Endometrial microvascular endothelial cells (primary cell): Measurements from ENCODE around the gene SPECC1. TPM values are rescaled to one million over a fixed set of nuclear protein-coding genes. Genes with fewer than 3 reads are reported as not detected.

Source experiments
- in situ Hi-C: cut with HindIII; loops from 2 replicates; pipeline ENCODE4 v1.10.0; 2017; ENCODE audit warnings: low sequenced_read_pairs, low pct_unique_long_range_greater_than_20kb; ENCODE audit errors: inconsistent ontology term
- total RNA-seq: library from RNA; depleted of rRNA; stranded (reverse); fragments of >200 nt; gene quantifications from one replicate; pipeline ENCODE4 v1.2.3, GENCODE V29; 2015; ENCODE audit errors: inconsistent ontology term

SPECC1 gene
- total RNA-seq, 1 donor from 2014 or later = 15.1 TPM

DNA sequence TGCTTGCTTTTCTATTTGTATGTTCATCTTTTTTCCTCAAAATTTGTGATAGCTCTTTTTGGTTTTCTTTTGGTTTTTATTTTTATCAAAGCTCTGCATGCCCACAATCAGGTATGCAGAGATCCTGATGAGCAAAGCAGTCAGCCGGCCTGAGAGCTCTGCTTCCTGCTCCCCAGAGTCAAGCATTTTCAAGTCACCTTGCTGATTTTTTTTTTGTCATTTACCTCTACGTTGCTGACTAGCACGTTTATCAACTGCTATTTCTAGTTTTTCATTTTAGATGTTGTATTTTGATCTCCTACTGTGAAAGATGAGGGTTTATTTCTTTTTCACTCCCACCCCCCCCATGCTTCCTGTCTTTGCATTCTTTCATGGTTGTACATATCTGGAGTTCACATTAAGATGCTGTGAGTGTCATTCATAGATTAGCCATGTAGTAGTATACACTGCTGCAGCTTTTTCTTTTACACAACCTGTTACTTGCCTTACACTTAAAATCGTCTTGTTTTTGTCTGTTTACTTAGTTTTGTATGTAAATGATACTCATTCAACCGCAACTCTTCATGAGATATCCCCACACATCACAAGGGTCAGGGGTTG is 262.0 kb downstream of the SPECC1 start:
- in situ Hi-C loops = no loop called here

DNA sequence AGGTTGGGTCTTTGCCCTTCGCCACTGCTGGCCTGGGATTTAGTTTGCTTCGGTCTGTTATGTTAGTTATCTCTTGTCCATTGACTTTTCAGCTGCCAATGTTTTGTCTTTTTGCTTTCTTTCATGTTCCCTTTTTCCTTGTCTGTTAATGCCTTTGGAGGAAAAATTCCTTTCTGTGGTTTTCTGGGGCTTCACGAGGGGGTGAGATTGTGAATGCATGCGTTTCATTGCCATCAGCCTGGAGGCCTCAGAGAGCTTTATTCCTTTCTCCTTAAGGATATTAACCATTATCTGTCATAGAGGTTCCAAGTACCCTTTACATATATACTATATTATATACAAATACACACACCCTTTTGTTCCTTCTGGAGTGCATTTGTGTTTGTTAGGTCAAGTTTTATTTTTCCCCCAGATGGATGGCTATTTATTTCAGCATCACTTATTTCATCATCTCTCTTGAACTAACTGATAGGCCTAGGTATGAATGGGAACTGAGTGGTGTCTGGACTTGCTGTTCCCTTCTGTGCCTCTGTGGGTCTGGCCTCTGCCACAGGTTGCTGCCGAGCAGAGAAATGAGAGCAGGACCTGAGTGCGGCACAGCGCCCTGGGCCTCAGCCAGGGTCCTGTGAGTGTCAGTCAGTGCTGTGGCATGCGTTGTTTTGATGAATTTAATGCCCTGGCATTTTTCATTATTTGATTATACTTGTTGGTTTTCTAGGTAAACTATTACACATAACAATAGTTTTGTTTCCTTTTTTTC is 264.8 kb downstream of the SPECC1 start:
- in situ Hi-C loops = no loop called here

DNA sequence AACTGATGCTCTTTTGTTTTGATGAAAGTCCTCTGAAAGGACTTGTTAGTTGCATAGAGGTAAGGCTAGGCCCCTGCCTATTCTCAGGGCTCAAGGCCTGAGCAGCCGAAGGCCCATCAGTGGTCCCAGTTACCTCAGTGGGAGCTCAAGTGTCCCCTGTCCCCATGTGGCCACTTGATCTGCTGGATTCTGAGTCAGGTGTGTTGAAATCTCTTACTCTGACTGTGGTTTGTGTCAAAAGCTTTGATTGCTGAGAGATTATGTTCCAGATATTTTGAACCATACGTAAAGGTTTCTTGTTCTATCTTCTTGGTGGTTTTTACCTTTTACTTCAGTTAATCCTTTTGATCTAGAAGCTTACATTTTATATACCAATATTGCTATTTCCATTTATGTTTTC is 266.5 kb downstream of the SPECC1 start:
- in situ Hi-C loops = no loop called here

DNA sequence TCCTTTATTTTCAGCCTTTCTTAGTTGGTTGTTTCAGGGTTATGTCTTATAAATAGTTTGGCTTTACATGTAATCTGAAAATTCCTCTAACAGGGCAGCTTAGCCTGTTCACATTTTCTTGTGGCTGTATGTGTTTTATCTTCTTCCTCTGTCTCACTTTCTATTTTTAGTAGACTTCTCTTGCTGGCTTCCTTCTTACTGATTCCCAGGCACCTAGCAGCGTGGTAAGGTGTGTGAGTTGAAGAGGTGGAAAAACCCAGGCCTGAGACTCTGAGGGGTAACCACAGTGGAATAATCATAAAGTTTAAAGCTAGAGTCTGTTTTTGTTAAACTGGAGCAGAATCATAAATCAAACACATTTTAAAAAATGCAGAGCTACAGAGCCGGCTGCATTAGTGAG is 267.3 kb downstream of the SPECC1 start:
- in situ Hi-C loops = no loop called here

DNA sequence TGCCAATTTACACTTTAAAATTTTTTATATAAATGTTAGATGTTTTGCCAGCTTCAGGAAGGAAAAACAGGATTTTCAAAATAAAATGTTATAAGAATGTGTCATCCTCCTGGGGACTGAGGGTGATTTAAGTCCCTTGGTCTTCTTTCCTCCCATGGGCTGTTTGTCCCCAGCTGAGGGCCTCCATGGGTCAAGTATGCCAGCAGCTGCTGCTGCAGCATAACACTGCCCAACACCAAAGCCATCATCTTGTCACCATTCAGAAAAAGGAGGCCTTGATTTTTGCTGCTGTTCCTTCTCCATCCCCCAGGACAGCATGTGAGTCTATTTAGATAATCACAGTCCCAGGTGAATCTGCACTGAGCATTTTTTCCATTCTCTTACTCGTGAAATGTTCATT is 269.6 kb downstream of the SPECC1 start:
- in situ Hi-C loops = no loop called here

DNA sequence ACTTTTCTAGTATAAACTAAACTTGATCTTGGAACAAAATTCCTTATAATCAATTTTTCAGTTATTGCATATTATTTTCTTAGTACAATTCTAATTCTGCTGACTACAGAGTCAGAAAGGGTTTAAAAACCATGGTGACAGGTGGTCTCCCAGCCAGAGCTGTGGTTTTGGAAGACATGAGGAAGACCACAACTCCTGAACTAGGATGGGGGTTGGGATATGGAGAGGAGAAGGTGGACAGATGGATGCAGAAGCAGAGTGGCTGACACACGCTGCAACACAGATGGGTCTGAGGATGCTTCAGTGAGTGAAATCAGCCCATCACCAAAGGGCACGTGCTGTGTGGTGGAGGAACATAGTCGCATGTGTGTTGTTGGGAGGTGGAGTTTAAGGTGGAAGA is 270.5 kb downstream of the SPECC1 start:
- in situ Hi-C loops = no loop called here

DNA sequence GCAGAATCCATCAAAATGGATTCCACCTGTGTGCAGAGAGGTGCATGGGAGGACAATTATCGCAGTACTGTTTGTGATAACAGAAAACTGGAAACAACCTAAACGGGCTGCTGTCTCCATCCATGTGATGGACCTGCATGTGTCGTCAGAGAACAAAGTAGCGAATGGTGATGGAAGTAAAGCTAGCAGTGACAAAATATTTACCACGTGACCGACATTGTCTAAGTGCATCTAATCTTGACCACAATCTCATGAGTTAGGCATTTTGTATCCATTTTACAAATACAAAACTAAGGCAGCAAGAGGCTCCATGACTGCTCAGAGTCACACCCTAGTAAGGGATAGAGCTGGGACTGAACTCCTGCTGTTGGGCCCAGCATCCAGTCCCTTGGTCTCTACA is 270.9 kb downstream of the SPECC1 start:
- in situ Hi-C loops = no loop called here

DNA sequence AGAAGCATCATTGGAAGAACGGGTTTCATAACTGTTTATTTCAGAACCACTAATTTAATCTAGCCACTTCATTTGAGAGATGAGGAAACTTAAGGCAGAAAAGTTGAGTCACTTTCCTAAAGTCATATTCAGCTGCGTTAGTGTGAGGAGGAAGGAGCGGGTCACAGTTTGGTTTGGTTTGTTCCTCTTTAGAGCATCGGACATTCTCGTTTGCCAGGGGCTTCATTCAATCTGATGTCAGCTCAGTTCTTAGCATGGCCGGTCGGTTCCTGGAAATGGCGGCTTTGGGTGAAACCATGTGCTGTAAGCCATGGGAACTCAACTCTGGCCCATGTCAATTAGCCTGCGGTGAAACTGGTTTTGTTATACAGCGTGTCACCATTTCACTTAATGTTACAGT is 271.7 kb downstream of the SPECC1 start:
- in situ Hi-C loops = no loop called here

DNA sequence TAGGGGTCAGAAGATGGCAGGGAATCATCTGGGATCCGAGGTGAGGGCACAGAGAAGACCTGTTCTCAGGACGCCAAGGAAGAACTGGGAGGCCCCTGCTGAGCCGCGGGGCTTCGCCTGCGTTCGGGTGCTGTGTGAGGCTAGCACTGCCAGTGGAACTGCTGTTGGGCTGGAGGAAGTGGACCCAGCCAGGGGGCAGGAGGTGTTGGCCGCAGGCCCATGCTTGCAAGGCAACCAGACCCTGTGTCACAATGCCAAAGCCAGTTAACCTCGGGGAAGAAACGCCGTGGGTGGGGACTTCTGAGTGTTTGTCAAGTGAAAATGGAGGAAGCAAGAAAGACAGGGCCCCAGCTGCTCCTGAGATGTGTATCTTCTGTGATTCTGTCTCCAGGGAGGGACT is 272.7 kb downstream of the SPECC1 start:
- in situ Hi-C loops = no loop called here

DNA sequence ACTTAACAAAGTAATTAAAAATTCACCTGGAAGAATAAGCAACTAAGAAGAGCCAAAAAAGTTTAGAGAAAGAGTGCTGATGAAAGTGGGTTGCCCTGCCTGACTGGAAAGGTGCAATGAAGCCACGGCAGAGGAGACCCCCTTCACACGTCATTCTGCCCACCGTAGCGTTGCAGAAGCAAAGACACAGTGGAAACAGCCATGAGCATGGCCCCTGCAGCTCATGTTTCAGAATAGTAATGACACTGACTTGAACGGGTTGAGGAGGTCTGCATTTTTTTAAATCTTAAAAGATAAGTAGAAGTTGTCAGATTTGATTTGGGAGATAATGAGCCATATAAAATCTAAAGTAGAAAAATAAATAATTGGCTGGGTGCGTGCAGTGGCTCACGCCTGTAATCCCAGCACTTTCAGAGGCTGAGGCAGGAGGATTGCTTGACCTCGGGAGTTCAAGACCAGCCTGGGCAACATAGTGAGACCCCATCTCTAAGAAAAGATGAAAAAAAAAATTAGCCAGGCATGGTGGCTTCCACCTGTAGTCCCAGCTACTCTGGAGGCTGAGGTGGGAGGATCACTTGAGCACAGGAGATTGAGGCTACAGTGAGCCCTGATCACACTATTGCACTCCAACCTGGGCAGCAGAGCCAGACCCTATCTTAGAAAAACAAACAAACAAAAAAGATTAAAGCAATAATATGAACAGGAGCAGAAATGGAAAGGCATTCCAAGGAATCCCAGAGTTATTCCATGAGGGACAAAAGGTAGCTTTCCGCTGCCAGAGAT is 273.6 kb downstream of the SPECC1 start:
- in situ Hi-C loops = no loop called here

DNA sequence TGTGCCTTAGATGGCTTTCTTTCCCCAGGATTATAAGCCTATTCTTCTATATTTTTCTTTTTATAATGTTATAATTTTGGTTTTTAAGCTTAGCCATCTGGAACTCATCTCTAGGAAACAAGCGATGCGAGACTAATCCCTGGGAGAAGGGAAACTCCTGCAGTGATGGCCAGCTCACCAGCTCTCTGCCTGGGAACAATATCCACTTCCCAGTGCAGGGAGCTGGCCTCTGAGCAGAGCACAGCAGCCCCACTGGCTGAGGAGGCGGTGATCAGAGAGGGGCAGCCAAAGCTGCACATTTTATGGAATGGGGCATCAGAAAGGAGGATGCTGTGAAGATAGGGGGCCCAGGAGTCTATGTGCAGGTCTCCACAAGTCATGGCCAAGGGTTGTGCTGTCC is 274.9 kb downstream of the SPECC1 start:
- in situ Hi-C loops = no loop called here

DNA sequence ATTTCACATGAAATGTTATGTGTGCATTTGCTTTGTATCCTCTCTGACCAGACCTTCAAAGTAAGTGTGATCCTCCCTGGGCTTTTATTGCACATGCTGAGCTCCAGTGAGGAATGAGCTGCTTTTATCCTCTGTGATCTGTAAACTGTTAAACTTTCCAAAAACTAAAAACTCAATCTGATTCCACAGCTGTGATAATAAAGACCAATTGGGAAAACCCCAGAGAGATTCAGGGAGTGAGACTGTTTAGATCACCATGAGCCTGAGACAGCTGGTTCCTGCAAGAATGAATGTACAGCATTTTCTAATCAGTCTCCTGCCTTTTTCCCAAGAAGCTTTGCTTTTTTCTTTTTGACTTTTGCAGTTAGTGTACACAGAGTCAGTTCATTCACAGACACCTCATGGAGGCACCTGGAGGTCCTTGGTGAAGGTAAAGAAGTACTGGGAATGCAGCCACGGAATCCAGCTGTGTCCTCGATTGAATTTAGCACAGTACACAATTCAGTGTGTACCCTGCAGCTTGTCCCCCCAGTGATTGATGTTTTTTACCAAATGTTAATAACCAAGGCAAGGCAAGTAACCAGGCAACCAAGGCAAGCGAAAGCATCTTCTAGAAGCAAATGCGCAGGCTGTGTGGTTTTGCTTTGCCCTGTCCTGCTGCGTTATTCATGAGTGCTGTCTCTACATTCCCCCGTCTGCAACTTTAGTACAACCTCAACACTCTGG is 275.6 kb downstream of the SPECC1 start:
- in situ Hi-C loops = no loop called here

DNA sequence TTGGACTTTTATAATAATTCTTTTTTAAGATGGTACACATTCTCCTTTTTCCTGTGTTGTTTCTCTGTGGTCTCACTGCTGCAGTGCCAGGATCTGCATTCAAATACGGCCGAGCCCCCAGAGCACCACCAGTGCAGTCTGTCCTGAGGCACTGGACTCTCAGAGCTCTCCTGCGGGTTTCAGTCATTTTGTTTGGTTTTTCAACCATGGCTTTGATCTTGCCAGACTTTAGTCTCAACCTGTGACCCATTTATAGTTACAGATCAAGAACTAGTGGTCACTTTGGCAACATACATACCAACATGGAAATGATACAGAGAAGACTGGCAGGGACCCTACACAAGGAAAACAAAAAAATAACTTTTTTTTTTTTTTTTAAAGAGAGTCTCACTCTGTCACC is 280.8 kb downstream of the SPECC1 start:
- in situ Hi-C loops = no loop called here

DNA sequence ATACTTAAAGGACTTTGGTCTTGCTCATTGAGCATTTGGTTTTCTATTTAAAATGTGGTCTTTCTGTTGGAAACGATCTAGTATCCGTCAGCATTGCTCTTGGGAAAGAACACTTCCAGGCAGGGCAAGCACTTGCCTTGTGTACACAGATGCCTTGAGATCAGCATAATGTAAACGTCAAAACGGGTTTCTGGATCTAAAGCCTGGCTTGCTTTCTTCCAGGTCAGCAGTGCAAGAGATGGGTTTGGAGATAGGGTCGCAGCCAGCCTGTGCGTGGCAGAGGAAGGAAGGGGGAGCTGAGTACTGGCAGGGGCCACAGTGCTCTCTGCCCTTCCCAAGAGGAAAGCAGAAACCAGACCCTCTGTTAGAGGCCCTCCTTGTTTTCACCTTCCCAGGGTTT is 282.7 kb downstream of the SPECC1 start:
- in situ Hi-C loops = no loop called here

DNA sequence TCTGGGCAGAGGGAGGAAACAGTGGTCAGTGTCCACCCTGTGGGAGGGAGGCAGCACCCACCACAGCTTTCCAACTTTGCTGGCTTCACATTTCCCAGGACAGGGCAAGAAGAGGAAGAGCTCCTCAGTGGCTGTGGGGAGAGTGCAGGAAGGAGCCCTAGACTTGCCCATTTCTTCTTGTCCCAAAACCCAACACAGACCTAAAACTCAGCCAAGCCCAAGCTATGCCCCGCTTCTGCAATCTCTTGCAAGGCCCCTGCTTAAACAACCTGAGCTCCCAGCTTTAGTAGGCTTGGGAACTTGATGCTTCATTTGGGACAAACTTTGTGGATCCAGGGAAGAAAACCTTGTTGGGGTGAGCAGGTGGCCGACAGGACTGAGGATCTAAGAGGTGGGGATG is 284.3 kb downstream of the SPECC1 start:
- in situ Hi-C loops = no loop called here

DNA sequence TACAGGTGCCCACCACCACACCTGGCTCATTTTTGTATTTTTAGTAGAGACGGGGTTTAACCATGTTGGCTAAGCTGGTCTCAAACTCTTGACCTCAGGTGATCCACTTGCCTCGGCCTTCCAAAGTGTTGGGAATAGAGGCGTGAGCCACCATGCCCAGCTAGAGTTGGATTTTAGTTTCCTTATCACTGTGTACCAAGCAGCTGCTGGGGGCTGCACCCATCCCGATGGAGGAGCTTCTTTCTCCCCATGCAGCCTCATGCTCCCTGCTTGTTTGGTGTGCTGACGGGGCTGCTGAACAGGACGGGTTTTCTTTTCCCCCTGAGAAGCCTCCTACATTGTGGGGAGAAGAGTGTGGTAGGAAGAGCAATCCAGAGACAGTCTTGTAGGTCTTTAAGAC is 285.0 kb downstream of the SPECC1 start:
- in situ Hi-C loops = no loop called here

DNA sequence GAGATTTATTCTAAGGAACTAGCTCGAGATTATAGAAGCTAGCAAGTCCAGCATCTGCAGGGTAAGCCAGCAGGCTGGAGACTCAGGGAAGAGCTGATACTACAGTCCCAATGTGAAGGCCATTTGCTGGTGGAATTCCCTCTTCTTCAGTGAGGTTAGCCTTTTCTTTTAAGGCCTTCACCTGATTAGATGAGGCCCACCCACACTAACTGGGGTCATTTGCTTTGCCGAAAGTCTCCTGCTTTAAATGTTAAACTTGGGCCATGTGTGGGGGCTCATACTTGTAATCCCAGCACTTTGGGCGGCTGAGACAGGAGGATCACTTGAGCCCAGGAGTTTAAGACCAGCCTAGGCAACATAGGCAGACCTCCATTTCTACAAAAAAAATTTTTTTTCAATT is 289.9 kb downstream of the SPECC1 start:
- in situ Hi-C loops = no loop called here

DNA sequence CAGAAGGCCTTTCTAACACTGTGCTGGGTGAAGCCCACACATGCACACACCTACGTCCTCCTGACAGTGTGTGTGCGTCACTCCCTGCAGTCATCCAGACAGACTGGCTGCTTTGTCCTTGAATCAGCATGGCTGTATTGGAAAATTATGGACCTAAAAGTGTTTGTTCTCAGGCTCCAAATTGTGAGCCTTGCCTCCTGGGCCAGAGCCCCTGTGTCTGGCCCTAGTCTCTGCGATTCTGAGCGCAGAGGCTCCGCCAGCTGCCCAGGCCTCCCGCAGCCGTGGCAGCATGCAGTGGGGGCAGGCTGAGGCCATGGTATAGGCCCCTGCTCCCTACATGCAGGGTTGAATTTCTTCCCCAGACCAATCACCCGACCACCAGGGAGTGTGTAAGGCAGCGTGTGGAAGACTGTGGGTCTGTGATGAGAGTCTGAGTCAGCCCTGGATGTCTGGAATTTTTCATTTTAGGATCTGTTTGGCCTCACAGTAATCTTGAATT is 291.3 kb downstream of the SPECC1 start:
- in situ Hi-C loops = no loop called here

DNA sequence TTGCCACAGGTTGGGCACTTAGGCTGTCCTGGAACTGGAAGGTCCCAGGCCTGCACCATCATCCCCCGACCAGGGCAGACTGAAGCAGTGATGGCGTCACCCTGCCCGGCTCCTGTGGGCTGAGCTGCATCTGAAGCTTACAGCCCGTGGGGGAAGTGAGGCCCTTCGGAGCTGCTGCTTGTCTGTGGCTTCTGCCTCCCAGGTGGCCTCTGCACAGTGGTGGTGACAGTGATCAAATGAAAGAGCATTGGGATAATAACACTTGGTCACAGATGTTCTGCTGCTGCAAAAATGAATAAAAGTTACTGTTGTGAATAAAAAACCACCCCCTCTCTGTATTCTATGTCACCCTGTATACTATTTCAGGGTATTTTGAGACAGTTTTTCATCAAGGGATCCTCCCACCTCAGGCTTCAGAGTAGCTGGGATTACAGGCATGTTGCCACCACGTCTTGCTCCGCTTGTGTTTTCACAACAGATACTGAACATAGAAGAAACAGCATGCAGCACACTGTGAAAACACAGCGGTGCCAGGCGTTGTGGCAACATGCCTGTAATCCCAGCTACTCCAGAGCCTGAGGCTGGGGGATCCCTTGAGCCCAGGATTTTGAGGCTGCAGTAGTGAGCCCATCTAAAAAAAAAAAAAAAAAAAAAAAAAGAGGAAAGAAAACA is 293.2 kb downstream of the SPECC1 start:
- in situ Hi-C loops = no loop called here
